Mesendoderm (in vitro differentiated cells): ENCODE measurements around the gene TPBGL.
"Not testable (repeated sequence)": the region's sequence is repeated elsewhere in the genome, so short reads cannot be mapped to it uniquely, and the experiment has no call there.

Experiments used
- DNase-seq: peaks from one replicate; pipeline ENCODE4 v3.0.0; 2013
- H2AK5ac ChIP-seq: 2 replicates; pipeline ENCODE4 v1.6.1; 2013; ENCODE audit warnings: low read length, inconsistent platforms
- H2BK120ac ChIP-seq: 2 replicates; pipeline ENCODE4 v1.6.1; 2013; ENCODE audit warnings: low read depth, mild to moderate bottlenecking, low read length, moderate library complexity, mixed read lengths
- H2BK15ac ChIP-seq: replicated peaks from 2 replicates; pipeline ENCODE4 v1.6.1; 2013; ENCODE audit warnings: low read depth, mild to moderate bottlenecking, moderate library complexity
- H2BK5ac ChIP-seq: 2 replicates; pipeline ENCODE4 v1.6.1; 2013; ENCODE audit warnings: low read length, inconsistent platforms
- H3K18ac ChIP-seq: 2 replicates; pipeline ENCODE4 v1.6.1; 2013; ENCODE audit warnings: mild to moderate bottlenecking, low read length, mixed read lengths
- H3K23ac ChIP-seq: one replicate; pipeline ENCODE4 v1.6.1; 2013; ENCODE audit warnings: low read length
- H3K27ac ChIP-seq: 2 replicates; pipeline ENCODE4 v1.5.1; 2013; ENCODE audit warnings: low read depth, mild to moderate bottlenecking, inconsistent platforms, low read length, moderate library complexity
- H3K27me3 ChIP-seq: 2 replicates; pipeline ENCODE4 v1.6.1; 2013; ENCODE audit warnings: low read length, control low read depth, mild to moderate bottlenecking, inconsistent platforms; ENCODE audit not compliant: insufficient read depth, poor library complexity
- H3K36me3 ChIP-seq: 2 replicates; pipeline ENCODE4 v1.6.1; 2013; ENCODE audit warnings: low read length, inconsistent platforms; ENCODE audit not compliant: control insufficient read depth, insufficient read depth
- H3K4ac ChIP-seq: one replicate; pipeline ENCODE4 v1.6.1; 2013; ENCODE audit warnings: low read depth, mild to moderate bottlenecking, low read length, moderate library complexity
- H3K4me1 ChIP-seq: 2 replicates; pipeline ENCODE4 v1.6.1; 2013; ENCODE audit warnings: low read depth, low read length, inconsistent platforms; ENCODE audit not compliant: control insufficient read depth
- H3K4me2 ChIP-seq: 2 replicates; pipeline ENCODE4 v1.6.1; 2013; ENCODE audit warnings: low read length
- H3K4me3 ChIP-seq: 2 replicates; pipeline ENCODE4 v1.5.1; 2013; ENCODE audit warnings: mild to moderate bottlenecking, low read length
- H3K56ac ChIP-seq: one replicate; pipeline ENCODE4 v1.6.1; 2013; ENCODE audit warnings: low read length
- H3K79me1 ChIP-seq: 2 replicates; pipeline ENCODE4 v1.6.1; 2013; ENCODE audit warnings: low read length, inconsistent platforms
- H3K79me2 ChIP-seq: 2 replicates; pipeline ENCODE4 v1.6.1; 2013; ENCODE audit warnings: mild to moderate bottlenecking, low read length; ENCODE audit not compliant: control insufficient read depth, insufficient read depth
- H3K9ac ChIP-seq: 2 replicates; pipeline ENCODE4 v1.6.1; 2013; ENCODE audit warnings: low read length, inconsistent platforms
- H4K5ac ChIP-seq: one replicate; pipeline ENCODE4 v1.6.1; 2013; ENCODE audit warnings: low read length
- H4K8ac ChIP-seq: one replicate; pipeline ENCODE4 v1.6.1; 2013; ENCODE audit warnings: low read depth, mild to moderate bottlenecking, control low read depth, low read length, moderate library complexity
- WGBS: extraction: QIAGEN DNeasy Blood & Tissue Kit; methylation state at CpG from one replicate; pipeline ENCODE4 v1.1.7; 2013; ENCODE audit warnings: low lambda C conversion rate, missing lambda C conversion rate; ENCODE audit not compliant: insufficient coverage; ENCODE audit errors: extremely low coverage; 5-methylcytosine and 5-hydroxymethylcytosine counted together

Gene TPBGL

GRCh38 chr11:75271730-75272129 is 31.2 kb downstream of the TPBGL start:
- no peak overlapping the region for H3K23ac ChIP-seq
- no peak overlapping the region for H3K27ac ChIP-seq
- H3K18ac ChIP-seq, result no peak overlapping the region
- no CpG with 5 or more reads among the region's 6 CpGs for WGBS
- no peak overlapping the region for H2BK5ac ChIP-seq
- H2BK120ac ChIP-seq, result no peak overlapping the region
- no peak overlapping the region for H4K5ac ChIP-seq
- peaks cover 9% of the 10 kb centered on the region for H3K36me3 ChIP-seq
- no peaks in the 10 kb centered on the region for H3K79me2 ChIP-seq
- no peak overlapping the region for H3K56ac ChIP-seq
- no peak for DNase-seq
- H3K79me1 ChIP-seq, result no peaks in the 10 kb centered on the region
- no peak overlapping the region for H2BK15ac ChIP-seq
- H4K8ac ChIP-seq, result no peak overlapping the region
- no peaks in the 10 kb centered on the region for H3K4me1 ChIP-seq
- H3K4me2 ChIP-seq, result no peak overlapping the region
- no peak overlapping the region for H2AK5ac ChIP-seq
- H3K9ac ChIP-seq, result no peak overlapping the region
- H3K4ac ChIP-seq, result no peak overlapping the region
- H3K27me3 ChIP-seq, result no peaks in the 10 kb centered on the region
- H3K4me3 ChIP-seq, result no peak overlapping the region

- no peak overlapping the region for H4K8ac ChIP-seq
- peaks cover 9% of the 10 kb centered on the region for H3K36me3 ChIP-seq
- no peak for DNase-seq
- H2BK120ac ChIP-seq, result no peak overlapping the region
- H3K4me1 ChIP-seq, result no peaks in the 10 kb centered on the region
- no peaks in the 10 kb centered on the region for H3K79me2 ChIP-seq
- no peak overlapping the region for H3K18ac ChIP-seq
- H3K79me1 ChIP-seq, result no peaks in the 10 kb centered on the region
- no peak overlapping the region for H3K9ac ChIP-seq
- no peak overlapping the region for H3K27ac ChIP-seq
- H2AK5ac ChIP-seq, result no peak overlapping the region
- H3K4ac ChIP-seq, result no peak overlapping the region
- H3K27me3 ChIP-seq, result no peaks in the 10 kb centered on the region
- WGBS, result no CpG with 5 or more reads among the region's 5 CpGs
- no peak overlapping the region for H3K56ac ChIP-seq
- H3K4me3 ChIP-seq, result no peak overlapping the region
- H4K5ac ChIP-seq, result no peak overlapping the region
- H3K4me2 ChIP-seq, result no peak overlapping the region
- H2BK5ac ChIP-seq, result no peak overlapping the region
- no peak overlapping the region for H3K23ac ChIP-seq
- H2BK15ac ChIP-seq, result no peak overlapping the region
Measured at GRCh38 chr11:75272391-75272790, 31.8 kb downstream of the TPBGL start.

GRCh38 chr11:75272821-75273301 is 32.3 kb downstream of the TPBGL start:
- Histone ChIP-seq H3K4ac (no peak overlapping the region), H3K36me3 (peaks cover 11% of the 10 kb centered on the region), H2BK5ac (no peak overlapping the region), H3K9ac (no peak overlapping the region), H3K27ac (no peak overlapping the region), H3K79me1 (no peaks in the 10 kb centered on the region), H4K8ac (no peak overlapping the region), H3K56ac (no peak overlapping the region), H3K79me2 (no peaks in the 10 kb centered on the region), H2AK5ac (no peak overlapping the region), H3K27me3 (no peaks in the 10 kb centered on the region), H2BK15ac (no peak overlapping the region), H3K23ac (no peak overlapping the region), H3K4me3 (no peak overlapping the region), H3K4me2 (no peak overlapping the region), H4K5ac (no peak overlapping the region), H2BK120ac (no peak overlapping the region), H3K4me1 (no peaks in the 10 kb centered on the region), H3K18ac (no peak overlapping the region)
- DNase-seq, result no peak
- no CpG with 5 or more reads among the region's 12 CpGs for WGBS

GRCh38 chr11:75273411-75274391 is 33.1 kb downstream of the TPBGL start:
- Histone ChIP-seq H2BK15ac (no peak overlapping the region), H3K18ac (no peak overlapping the region), H3K23ac (no peak overlapping the region), H3K27ac (no peak overlapping the region), H3K56ac (no peak overlapping the region), H4K8ac (no peak overlapping the region), H3K79me2 (no peaks in the 10 kb centered on the region), H3K4ac (no peak overlapping the region), H3K4me2 (no peak overlapping the region), H4K5ac (no peak overlapping the region), H3K79me1 (no peaks in the 10 kb centered on the region), H2BK120ac (no peak overlapping the region), H3K27me3 (no peaks in the 10 kb centered on the region), H3K4me1 (no peaks in the 10 kb centered on the region), H3K36me3 (peaks cover 11% of the 10 kb centered on the region), H2AK5ac (no peak overlapping the region), H3K9ac (no peak overlapping the region), H2BK5ac (no peak overlapping the region), H3K4me3 (no peak overlapping the region)
- WGBS, result no CpG with 5 or more reads among the region's 15 CpGs
- DNase-seq, result no peak

- not testable (repeated sequence) for H3K79me2 ChIP-seq, H2AK5ac ChIP-seq, H3K18ac ChIP-seq, H3K79me1 ChIP-seq, H3K27me3 ChIP-seq, H4K5ac ChIP-seq, H2BK120ac ChIP-seq, H3K36me3 ChIP-seq, H3K4me1 ChIP-seq, H2BK5ac ChIP-seq, H2BK15ac ChIP-seq, DNase-seq, H3K56ac ChIP-seq, H4K8ac ChIP-seq, H3K9ac ChIP-seq, H3K4me2 ChIP-seq, H3K4ac ChIP-seq, H3K27ac ChIP-seq, H3K4me3 ChIP-seq, H3K23ac ChIP-seq
- no CpG with 5 or more reads among the region's 3 CpGs for WGBS
Measured at GRCh38 chr11:75274716-75275115, 34.1 kb downstream of the TPBGL start.
